GM18870 (cell line): Measurements from ENCODE around the gene UHMK1.

Experiments used
- ATAC-seq: cut with Tn5 transposase; IDR thresholded peaks from one replicate; pipeline ENCODE4 v1.9.1; 2021; ENCODE audit warnings: moderate library complexity; ENCODE audit not compliant: unreplicated experiment

The UHMK1 gene

DNA sequence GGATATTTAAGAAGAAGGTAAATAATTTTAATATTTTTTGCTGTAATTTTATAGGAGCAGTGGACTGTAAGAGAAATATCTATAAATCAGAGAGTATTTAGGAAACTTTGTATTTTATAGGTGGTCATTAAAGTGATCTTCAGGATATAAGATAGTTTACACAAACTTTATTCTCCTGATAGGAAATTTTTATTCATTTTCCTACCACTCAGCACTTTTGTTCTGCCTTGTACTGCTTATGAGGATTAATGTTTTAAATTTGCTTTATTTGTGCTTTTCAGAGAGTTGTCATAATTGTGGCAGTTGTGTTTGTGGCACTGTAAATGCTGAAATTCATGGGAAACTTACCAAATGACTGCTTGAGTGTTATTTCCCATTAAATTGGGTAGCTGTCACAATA, 29.7 kb downstream of the UHMK1 start:
- ATAC-seq, result no peak

DNA sequence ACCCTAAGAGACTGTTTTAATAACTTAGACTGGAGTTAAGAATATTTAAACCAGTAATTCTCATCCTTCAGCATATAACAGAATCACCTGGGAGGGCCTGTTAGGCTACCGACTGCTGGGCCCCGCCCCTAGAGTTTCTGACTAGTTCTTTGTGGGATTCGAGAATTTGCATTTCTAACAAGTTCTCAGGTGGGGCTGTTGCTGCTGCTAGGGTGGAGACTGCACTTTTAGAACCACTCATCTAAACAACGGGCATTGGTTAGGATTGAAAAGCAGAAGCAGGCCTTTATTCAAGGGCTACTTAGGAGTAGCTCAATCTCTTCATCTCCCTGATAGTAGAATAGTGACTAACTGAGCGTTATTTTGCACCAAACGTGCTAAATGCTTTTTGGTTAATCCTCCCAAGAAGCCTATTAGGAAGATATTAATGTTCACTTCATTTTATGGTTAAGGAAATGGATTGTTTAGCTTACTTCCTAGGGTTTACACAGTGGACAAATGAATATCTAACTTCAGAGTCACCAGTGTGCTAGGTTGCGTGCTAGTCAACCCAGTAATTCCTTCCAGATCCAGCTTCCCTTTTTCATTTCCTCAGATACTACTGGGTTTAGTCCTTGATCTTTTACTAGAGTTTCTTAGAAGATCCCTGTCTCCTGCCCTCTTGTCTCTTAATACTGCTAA, 32.8 kb downstream of the UHMK1 start:
- peak; percentile 95 for ATAC-seq

DNA sequence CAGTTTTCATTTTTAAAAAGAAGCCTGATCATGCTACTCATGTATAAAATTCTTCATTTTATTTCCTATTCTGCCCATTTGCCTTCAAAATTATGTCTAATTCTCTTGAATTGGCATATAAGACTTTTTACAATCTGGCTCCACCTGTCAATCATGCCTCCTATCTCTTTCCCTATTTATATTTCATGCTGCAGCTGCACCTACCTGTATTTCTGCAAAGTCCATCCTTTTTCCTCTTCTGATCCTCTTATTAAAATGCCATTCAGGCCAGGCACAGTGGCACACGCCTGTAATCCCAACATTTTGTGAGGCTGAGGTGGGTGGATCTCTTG, 33.3 kb downstream of the UHMK1 start:
- no peak for ATAC-seq

DNA sequence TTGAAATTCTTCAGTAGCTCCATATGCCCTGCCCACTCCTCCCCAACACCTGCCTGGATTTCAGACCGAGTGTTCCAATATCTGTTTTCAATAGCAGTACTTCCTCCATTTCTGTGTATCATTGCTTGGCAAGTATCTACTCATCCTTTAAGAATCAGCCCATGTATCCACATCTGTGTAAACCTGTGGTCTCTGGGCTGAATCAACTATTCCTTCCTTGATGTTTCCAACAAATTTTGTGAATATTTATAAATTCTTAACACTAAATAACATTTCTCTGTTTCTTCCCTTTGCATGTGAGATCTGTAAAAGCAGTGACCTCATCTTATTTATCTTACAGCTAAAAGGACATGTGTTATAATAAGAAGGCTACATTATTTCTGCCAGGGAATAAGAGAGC, 37.9 kb downstream of the UHMK1 start:
- no peak for ATAC-seq

DNA sequence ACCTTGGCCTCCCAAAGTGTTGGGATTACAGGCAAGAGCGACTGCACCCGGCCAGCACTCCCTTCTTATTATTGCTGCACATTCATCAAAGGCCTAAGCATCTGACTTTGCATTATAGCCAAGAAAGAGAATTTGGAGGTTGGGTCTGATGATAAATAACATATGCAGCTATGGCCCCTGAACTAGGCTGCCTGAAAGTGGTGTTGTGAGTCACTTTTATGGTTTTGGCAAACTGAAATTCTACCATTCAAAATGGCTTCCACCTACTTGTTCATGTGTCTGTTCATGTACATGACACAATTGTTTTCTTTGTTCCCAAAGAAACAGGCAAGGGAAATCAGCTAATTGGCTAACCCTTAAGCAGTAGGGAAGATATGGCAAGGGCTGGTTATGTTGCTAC, 38.9 kb downstream of the UHMK1 start:
- ATAC-seq, result no peak

DNA sequence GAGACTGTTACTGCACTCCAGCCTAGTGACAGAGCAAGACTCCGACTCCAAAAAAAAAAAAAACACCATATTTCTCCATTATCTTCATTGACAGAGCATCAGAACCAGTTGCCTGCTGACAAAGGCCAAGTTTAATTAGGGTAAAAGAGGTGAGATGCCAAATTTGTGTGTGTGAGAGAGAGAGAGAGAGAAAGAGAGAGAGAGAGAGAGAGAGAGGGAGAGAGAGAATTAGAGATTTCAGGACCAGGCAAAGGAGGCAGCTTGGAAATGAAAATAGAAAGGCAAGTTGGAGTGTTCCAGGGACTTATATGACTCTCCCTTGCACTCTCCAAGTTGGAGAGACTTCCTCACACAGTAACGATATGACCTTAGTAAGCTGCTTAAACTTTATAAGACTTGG, 39.6 kb downstream of the UHMK1 start:
- no peak for ATAC-seq

DNA sequence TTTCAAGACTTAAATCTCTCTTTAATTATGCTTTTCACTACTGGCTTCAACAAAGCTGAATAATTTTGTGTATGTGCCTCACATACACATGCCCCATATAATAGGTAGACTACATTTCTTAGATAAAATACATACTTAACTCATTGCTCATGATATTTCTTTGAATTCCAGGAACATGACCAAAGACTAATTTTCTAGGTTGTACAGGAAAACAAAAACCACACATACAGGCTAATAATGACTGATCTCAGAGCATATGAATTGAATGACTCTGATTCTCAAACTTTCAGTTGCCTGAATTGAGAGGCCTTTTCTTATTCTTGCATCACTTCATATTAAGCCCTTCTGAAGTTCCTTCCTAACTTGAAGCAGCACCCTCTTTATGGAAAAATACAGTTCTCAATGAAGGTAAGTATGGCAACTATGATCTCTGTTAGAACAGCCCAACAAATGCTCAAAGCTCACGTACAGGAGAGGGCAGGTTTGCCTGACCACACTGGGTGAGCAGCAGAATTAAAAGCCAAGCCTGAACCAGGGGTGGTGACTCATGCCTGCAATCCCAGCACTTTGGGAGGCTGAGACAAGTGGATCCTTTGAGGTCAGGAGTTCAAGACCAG, 41.3 kb downstream of the UHMK1 start:
- ATAC-seq, result no peak

DNA sequence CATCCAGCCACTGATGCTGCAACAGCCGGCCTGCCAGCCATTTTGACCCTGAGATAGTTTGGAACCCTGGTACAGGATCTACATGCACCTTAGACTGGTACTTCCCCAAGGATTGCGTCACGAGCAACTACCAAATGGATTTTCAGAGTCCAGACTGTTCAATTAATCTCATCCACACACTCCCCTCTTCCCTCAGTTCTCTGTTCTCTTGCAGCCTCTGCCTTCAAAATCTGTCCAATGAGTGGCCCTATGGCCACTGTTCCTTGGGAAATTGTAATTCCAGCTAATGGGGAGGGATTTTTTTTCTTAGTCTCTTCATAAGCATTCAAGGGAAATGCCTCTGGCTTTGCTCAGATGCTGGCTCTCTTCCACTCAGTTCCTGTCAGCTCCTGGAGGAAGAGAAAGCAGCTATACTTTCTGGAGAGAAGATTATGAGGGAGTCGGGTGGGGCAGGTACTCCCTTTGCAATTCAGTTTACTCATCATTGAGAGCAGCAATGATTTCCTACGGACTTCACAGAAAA, 44.1 kb downstream of the UHMK1 start:
- no peak for ATAC-seq

DNA sequence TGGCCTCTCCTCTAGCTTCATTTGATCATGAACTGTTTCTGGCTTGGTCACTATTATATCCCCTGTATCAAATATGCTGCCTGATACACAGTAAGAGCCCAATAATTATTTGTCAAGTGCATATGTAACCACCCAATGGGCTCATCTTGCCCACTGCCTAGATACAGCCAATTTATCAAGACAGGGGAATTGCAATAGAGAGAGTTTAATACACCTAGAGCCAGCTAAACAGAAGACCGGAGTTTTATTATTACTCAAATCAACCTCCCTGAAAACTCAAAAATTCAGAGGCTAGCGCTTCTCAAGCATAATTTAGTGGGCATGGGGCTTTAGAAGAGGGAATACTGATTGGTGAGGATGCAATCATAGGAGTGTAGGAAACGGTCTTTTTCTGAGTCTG, 45.6 kb downstream of the UHMK1 start:
- no peak for ATAC-seq

DNA sequence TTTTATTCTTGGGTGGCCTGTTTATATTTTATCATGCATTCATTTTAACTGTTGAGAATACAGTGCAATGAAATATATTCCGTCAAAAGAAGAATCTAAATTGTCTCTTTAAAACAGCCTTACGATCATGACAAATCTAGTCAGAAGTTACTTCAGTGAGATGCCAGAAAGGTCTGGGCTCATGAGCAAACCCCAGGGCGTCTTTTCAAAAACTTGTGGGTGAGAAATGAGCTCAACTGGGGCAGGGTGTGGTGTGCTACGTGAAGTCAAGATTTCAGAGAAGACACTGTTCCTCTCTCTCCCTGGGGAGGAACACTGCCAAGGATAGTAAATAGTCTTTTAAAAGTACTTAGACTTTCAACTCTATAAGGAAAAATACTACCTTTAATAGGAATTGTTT, 50.6 kb downstream of the UHMK1 start:
- ATAC-seq, result no peak

DNA sequence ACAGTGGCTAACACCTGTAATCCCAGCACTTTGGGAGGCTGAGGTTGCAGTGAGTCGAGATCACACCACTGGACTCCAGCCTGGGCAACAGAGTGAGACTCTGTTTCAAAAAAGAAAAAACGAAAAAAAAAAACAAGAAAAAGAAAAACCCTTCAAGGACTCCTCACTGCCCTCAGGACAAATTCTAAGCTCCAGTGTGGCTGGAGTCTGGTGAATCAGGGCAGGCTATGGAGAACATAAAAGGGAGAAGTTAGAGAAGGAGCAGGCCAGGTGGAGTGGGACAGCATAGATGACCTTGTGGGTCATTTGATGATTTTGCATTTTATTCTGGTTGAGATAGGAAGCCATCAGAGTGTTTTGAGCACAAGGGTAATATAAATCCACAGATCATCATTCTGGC, 51.4 kb downstream of the UHMK1 start:
- no peak for ATAC-seq

DNA sequence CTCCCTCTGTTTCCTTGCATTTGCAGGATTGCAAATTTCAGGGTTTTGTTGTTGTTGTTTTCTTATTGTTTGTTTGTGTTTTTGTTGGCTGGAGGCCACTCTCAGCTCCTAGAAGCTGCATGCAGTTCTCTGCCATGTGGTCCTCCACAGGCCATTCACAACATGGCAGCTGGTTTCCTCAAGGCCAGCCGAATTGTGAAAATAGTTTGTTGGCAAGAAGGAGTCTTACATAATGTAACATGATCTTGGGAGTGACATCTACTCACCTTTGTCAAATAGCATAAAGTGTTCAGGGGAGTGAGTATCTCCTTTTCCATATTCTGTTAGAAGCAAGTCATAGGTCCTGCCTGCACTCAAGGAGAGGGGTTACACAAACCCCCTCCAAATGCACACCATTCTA, 53.3 kb downstream of the UHMK1 start:
- ATAC-seq, result no peak

DNA sequence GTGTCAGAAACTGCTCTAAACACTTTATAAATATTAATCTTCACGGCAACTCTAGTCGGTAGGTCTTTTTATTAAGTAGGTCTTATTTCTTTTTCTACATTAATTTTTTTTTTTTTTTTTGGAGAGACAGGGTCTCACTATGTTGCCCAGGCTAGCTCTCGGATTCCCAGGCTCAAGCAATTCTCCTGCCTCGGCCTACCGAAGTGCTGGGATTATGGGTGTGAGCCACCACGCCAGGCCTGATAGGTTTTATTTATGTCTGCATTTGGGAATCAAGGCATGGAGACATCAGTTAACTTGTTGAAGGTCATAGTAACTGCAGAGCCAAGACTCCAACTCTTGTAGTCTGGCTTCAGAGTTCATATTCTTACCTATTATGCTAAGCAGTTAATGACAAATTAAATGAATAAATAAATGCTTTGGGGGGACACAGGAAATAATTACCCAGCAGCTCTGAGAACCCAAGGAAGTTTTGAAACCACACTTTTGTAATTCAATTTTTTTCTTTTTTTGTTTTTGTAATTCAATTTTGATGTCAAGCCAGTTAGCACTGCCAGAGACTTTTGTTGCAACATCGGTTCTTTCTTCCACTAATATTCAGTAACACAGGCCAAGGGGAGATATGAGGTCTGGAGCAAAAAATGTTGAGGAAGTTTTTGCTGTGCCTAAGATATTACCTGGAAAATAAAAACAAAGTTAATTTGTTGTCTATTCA, 54.5 kb downstream of the UHMK1 start:
- ATAC-seq, result no peak

DNA sequence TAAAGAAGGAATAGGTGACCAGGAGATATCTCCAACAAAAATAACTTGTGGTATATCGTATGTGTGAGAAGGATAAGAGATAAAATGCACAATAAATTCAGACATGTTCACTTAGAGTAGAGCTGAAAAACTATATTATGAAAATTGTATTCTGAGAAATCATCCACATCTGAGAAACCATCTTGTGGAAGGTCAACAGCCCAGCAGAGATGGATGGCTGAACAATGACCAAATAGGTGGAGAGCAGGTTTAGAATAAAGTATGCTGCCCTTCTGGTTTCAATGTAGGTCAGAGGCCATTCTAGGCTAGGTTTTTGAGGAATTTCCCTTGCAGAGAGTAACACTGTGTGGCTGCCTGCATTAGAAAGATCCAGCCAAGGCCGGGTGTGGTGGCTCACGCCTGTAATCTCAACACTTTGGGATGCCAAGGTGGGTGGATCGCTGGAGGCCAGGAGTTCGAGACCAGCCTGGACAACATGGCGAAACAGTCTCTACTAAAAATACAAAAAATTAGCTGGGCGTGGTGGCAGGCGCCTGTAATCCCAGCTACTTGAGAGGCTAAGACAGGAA, 55.1 kb downstream of the UHMK1 start:
- no peak for ATAC-seq

DNA sequence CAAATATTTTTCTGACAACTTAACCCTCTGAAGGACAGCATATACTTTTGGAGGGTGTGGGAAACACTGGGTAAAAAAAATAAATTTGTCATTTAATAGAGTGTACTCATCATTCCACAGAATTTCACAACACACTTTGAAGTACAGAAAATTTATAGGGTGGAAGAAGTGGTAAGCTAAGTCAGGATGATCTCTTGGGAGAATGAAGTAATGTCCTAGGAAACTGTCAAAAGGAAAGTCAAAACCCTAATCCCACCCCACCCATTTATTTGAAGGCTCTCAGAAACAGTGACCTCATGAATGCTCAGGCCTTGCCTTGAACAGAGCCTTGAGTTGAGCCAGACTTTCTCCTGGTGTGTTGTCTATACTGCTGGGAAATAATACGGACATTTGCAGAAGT, 56.6 kb downstream of the UHMK1 start:
- no peak for ATAC-seq

DNA sequence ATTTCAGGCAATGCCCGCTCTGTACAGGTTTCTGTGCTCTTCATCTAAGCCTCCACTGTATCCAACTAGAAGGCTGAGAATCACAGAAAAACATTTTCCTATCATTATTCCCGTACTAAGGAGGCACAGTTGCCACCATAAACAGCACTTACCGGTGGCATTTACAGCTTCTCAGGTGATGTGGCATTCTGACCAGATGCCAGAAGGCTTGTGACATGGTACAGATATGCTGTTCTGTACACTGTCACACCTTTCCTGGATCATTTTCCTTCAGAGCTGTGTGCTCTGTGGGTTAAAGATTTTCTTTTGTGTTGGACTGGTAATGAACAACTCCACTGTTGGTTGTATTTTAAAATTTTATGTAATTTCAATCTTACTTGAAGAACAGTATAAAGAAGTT, 59.9 kb downstream of the UHMK1 start:
- no peak for ATAC-seq

DNA sequence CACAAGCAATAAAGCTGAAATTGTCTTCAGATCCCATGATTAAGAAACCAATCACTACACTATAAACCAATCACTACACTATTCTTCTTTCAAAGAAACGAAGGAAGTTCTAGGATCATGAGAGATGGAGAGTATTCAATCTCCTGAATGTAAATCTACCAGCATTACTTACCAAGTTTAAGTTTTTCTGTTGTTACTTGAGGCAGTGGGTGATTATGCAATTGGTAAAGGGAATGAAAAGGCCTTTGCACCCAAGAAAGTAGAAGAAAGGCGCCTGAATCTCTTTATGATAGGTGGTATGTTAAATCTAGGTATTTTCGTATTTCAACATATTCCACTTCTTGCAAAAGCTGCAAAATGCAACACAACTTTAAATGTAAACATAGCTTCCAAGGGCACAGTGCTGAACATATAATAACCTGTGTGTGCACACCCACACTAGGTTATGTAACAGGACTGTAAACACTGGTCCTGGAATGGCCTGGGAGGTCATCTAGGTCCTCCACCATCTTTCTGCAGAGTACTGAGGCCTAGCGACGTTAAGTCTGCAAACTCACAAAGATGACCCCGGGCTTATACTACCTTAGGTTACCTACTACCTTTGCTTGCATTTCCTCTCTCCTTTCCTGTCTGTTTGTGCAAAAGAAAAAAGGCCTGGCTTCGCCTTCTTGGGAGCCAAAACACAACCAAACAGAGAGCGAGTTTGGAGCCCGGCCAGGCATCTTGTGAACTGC, 62.9 kb downstream of the UHMK1 start:
- no peak for ATAC-seq

DNA sequence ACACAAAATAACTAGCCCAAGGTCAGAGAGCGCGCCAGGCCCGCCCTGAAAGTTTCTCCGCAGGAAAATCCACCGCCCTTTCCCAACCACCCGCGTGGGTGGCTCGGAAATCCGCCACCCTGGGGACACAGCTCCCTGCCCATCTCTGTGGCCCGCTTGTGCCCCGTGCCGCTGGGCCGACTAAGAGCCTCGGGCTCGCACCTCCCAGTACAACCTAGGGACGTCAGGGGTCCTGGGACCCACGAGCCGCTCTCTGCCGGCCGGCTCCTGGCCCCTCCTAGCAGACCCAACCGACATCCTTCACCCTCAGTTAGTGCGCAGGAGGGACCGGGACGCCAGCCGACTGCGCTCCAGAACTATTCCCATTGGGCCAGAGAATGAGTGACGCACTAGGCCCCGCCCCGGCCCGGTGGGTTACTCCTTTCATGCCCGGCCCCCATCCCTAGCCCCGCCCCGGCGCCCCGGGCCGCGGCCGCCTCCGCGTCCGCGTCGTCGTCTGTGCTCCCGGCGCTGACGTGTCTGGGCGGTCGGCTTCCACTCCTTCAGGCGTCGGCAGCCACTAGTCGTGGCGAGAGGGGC, 63.5 kb downstream of the UHMK1 start:
- peak; percentile 90 for ATAC-seq

DNA sequence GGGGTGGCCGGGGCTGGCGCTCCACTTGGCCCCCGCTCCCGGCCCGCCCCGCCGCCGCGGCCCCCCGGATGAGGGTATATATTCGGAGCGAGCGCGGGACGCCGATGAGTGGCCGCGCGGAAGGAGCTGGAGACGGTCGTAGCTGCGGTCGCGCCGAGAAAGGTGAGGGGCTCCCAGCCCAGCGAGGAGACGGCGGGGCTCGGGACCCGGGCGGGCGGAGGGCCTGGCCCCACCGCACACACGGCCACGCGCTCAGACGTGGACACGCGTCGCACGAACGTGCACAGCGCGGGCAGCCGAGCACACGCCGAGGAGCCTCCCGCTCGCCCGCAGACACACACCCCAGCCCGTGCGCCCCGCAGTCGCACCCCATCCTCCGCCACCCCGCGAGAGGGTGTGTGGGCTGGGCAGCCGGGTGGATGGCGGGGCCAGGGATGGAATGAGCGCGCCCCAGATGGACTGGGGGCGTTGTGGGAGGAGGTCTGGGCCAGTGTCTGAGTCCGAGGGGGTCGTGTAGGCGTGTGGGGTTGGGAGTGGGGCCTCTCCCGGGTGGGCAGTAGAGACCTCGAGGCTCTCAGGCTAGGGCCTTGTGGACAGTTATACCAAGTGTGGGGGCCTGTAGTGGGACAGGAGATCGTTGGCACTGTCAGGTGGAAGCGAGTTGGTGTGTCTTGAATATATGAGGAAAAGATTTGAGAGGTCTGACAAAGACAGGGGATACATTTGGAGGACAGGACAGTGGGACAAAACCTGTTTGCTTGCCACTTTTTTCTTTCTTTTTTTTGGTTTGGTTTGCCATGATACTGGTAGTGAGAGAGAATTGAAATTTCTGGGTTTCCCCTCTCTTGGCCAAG, 64.2 kb downstream of the UHMK1 start, which contains the start of gene UAP1:
UAP1 (plus strand) TSS at position 107 of the 854 bp plus-strand sequence. CDS start 4,347 bp downstream, outside the sequence.
- peak; percentile 19 for ATAC-seq

DNA sequence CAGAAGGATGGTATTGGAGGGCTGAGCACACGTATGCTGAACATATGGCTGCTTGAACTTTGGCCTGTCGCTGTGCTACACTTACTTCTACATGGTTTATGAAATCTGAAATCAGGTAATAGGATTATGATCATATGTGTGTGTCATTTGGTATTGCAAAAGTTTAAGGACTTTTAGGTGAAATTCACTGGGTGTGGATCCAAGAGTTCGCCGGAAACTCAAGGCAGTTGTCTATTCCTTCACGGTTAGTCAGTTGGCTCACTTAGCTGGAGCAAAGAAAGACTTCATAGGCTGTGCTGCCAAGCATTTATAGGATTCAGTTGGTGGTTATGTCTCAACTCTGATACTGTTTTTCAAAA, 64.8 kb downstream of the UHMK1 start:
- ATAC-seq, result no peak
